GM19099 (cell line): ENCODE results near the gene GABRP.

Experiments
- POLR2A ChIP-seq: IDR thresholded peaks from 3 replicates; pipeline ENCODE4 v1.6.1; 2011; ENCODE audit warnings: low read depth; ENCODE audit not compliant: insufficient read length; ENCODE audit errors: extremely low read depth

GABRP gene

GRCh38 chr5:170771496-170771895, 12.0 kb upstream of the GABRP start:
- no peak for TF ChIP-seq POLR2A

- no peak for TF ChIP-seq POLR2A
Observed at GRCh38 chr5:170773024-170773985, 10.2 kb upstream of the GABRP start.

- TF ChIP-seq POLR2A, result no peak
Observed at GRCh38 chr5:170774831-170775230, 8.7 kb upstream of the GABRP start.

- TF ChIP-seq POLR2A, result no peak
Observed at GRCh38 chr5:170781946-170782345, 1.6 kb upstream of the GABRP start.

- TF ChIP-seq POLR2A, result no peak
Observed at GRCh38 chr5:170782438-170782837, 1.1 kb upstream of the GABRP start.

GRCh38 chr5:170785416-170785815, 1.9 kb downstream of the GABRP start:
- TF ChIP-seq POLR2A, result no peak

GRCh38 chr5:170787216-170787615, 3.7 kb downstream of the GABRP start:
- TF ChIP-seq POLR2A, result no peak

GRCh38 chr5:170788626-170789304, 5.2 kb downstream of the GABRP start:
- TF ChIP-seq POLR2A, result no peak

- no peak for TF ChIP-seq POLR2A
Observed at GRCh38 chr5:170791325-170791954, 7.9 kb downstream of the GABRP start.

GRCh38 chr5:170792878-170793277, 9.4 kb downstream of the GABRP start:
- TF ChIP-seq POLR2A, result no peak

GRCh38 chr5:170795154-170795553, 11.6 kb downstream of the GABRP start:
- TF ChIP-seq POLR2A, result no peak

GRCh38 chr5:170805666-170806065, 22.1 kb downstream of the GABRP start:
- no peak for TF ChIP-seq POLR2A

- TF ChIP-seq POLR2A, result no peak
Observed at GRCh38 chr5:170809551-170809950, 26.0 kb downstream of the GABRP start.

GRCh38 chr5:170811719-170812118, 28.2 kb downstream of the GABRP start:
- no peak for TF ChIP-seq POLR2A

GRCh38 chr5:170813231-170813630, 29.7 kb downstream of the GABRP start:
- TF ChIP-seq POLR2A, result no peak

- TF ChIP-seq POLR2A, result no peak
Observed at GRCh38 chr5:170817195-170817594, 33.7 kb downstream of the GABRP start.

- no peak for TF ChIP-seq POLR2A
Observed at GRCh38 chr5:170818232-170818631, 34.7 kb downstream of the GABRP start.
